Stomach (tissue), 4 donors: ENCODE data around the gene DMPK.

Experiments
- POLR2A ChIP-seq, 4 donors: fragments of 450-650 bp; IDR thresholded peaks; one replicate each; pipeline ENCODE4 v1.6.1; 2016; ENCODE audit warnings: antibody characterized with exemption in 4 of 4, control low read depth in 2 of 4, mild to moderate bottlenecking in 1 of 4, moderate library complexity in 1 of 4
- POLR2AphosphoS5 ChIP-seq, 3 donors: sonication (generic); formaldehyde crosslinking; IDR thresholded peaks; one replicate each; pipeline ENCODE4 v1.6.1; 2016; ENCODE audit warnings: antibody characterized with exemption in 3 of 3
- TF ChIP-seq, protein P1 (sequence below), 7 experiments: fragments of 450-650 bp in 4 of 7; fragments of 200-600 bp in 3 of 7; sonication (generic) in 3 of 7; IDR thresholded peaks; one replicate each; pipeline ENCODE4 v1.5.1; 2016 to 2019; ENCODE audit warnings: antibody characterized with exemption in 7 of 7, control low read depth in 2 of 7, mild to moderate bottlenecking in 1 of 7

DNA sequence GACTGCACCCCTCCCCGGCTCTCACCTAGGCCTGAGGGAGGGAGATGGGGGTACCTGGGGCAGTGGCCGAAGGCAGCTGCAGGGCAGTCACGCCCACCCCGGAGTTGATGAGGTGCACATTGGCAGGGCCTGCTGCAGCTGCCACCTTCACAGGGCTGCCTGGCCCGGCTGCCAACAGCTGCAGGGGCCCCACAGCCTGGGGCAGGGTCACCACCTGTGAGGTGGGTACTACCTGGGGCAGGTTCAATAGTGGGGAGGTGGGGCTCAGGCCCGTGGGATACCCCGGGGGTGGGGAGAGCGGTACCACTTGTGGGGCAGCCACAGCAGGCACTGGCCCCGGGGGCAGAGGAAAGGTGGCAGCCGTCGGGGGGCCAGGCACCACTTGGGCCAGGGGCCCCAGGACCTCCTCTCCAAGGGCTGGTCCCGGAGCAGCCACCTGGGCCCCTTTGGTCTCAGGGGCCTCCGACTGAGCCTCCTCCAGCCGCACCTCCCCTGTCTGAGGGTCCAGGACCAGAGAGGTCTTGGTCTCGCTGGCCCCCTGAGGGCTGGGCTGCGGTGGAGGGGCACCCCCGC is 15.9 kb downstream of the DMPK start:
- TF ChIP-seq, protein P1, sequence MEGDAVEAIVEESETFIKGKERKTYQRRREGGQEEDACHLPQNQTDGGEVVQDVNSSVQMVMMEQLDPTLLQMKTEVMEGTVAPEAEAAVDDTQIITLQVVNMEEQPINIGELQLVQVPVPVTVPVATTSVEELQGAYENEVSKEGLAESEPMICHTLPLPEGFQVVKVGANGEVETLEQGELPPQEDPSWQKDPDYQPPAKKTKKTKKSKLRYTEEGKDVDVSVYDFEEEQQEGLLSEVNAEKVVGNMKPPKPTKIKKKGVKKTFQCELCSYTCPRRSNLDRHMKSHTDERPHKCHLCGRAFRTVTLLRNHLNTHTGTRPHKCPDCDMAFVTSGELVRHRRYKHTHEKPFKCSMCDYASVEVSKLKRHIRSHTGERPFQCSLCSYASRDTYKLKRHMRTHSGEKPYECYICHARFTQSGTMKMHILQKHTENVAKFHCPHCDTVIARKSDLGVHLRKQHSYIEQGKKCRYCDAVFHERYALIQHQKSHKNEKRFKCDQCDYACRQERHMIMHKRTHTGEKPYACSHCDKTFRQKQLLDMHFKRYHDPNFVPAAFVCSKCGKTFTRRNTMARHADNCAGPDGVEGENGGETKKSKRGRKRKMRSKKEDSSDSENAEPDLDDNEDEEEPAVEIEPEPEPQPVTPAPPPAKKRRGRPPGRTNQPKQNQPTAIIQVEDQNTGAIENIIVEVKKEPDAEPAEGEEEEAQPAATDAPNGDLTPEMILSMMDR (IDR thresholded peaks at IDR 0.05) = no peak
- TF ChIP-seq POLR2A (IDR thresholded peaks at IDR 0.05) (no peak), POLR2AphosphoS5 (IDR thresholded peaks at IDR 0.05) (no peak)
